ENCODE results near the gene PCDHA11. TPM values are rescaled to one million over a fixed set of nuclear protein-coding genes. Genes with fewer than 3 reads are reported as not detected.
"Not testable (repeated sequence)": the region's sequence is repeated elsewhere in the genome, so short reads cannot be mapped to it uniquely, and the experiment has no call there.

Gene PCDHA11, protein sequence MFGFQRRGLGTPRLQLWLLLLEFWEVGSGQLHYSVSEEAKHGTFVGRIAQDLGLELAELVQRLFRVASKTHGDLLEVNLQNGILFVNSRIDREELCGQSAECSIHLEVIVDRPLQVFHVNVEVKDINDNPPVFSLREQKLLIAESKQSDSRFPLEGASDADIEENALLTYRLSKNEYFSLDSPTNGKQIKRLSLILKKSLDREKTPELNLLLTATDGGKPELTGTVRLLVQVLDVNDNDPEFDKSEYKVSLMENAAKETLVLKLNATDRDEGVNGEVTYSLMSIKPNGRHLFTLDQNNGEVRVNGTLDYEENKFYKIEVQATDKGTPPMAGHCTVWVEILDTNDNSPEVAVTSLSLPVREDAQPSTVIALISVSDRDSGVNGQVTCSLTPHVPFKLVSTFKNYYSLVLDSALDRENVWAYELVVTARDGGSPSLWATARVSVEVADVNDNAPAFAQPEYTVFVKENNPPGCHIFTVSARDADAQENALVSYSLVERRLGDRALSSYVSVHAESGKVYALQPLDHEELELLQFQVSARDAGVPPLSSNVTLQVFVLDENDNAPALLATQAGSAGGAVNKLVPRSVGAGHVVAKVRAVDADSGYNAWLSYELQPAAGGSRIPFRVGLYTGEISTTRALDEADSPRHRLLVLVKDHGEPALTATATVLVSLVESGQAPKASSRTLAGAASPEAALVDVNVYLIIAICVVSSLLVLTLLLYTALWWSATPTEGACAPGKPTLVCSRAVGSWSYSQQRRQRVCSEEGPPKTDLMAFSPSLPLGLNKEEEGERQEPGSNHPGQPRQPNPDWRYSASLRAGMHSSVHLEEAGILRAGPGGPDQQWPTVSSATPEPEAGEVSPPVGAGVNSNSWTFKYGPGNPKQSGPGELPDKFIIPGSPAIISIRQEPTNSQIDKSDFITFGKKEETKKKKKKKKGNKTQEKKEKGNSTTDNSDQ
- 0.23 TPM for total RNA-seq

DNA sequence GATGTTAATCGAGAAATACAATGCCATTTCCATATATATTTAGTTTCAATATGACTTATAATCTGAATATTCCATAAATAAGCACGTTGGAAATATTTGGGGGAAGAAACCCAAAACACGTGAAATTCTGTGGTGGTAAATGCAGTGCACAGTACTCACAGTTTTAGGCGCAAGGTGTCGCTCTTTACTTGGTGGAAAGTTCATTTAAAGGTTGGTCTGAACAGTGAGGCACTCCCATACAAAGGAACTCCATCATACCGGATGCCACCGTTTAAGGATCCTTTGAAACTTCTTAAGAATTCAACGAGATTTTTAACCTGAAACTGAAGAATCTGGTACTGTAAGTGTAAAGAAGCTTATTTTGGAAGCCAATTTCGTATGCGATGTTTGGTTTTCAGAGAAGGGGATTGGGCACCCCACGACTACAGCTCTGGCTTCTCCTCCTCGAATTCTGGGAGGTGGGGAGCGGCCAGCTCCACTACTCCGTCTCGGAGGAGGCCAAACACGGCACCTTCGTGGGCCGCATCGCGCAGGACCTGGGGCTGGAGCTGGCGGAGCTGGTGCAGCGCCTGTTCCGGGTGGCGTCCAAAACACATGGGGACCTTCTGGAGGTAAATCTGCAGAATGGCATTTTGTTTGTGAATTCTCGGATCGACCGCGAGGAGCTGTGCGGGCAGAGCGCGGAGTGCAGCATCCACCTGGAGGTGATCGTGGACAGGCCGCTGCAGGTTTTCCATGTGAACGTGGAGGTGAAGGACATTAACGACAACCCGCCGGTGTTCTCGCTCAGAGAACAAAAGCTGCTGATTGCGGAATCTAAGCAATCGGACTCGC is at the start of gene PCDHA11:
TSS of gene PCDHA11 (plus strand) at position 237 of the 834 bp plus-strand sequence. CDS start at position 384, 147 bp downstream.
- no peak for DNase-seq (ENCODE audit: low spot score)
- peak; percentile 66 for ATAC-seq

DNA sequence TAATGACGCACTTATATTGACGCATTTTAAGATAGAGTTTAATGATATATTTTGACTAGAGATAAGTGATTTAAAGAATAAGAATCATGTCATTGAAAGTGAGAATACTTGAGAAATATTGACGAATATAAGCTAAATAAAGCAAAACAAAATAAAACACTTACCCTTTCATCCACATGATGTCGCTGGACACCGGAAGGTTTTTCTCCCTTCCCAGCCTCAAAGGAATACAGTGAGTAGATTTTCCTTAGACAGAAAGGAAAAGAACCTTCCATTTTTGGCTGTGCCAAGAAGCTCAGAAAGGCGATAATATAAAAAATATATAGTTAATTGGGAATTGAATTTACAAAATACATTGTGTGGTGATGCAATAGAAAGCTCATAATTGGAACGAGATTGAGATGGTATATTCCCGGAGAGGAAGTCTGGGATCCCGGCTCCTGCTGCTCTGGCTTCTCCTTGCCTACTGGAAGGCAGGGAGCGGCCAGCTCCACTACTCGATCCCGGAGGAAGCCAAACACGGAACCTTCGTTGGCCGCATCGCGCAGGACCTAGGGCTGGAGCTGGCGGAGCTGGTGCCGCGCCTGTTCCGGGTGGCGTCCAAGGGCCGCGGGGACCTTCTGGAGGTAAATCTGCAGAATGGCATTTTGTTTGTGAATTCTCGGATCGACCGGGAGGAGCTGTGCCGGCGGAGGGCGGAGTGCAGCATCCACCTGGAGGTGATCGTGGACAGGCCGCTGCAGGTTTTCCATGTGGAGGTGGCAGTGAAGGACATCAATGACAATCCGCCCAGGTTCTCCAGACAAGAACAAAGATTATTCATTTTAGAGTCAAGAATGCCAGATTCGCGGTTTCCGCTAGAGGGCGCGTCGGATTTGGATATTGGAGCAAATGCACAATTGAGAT is 47.1 kb upstream of the PCDHA11 start, which contains the start of gene PCDHA5:
TSS of gene PCDHA5 (plus strand) at position 239 of the 906 bp plus-strand sequence.
- DNase-seq (ENCODE audit: low spot score) (no peak), ATAC-seq (no peak)

DNA sequence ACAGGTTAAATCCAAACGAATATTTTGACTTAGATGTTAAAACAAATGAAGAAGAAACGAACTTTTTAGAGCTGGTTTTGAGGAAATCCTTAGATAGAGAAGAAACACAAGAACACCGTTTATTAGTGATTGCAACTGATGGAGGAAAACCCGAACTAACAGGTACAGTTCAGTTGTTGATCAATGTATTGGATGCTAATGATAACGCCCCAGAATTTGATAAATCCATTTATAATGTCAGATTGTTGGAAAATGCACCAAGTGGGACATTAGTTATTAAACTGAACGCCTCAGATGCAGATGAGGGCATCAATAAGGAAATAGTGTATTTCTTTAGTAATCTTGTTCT is 46.5 kb upstream of the PCDHA11 start:
- ATAC-seq (no peak), DNase-seq (ENCODE audit: low spot score) (no peak)

DNA sequence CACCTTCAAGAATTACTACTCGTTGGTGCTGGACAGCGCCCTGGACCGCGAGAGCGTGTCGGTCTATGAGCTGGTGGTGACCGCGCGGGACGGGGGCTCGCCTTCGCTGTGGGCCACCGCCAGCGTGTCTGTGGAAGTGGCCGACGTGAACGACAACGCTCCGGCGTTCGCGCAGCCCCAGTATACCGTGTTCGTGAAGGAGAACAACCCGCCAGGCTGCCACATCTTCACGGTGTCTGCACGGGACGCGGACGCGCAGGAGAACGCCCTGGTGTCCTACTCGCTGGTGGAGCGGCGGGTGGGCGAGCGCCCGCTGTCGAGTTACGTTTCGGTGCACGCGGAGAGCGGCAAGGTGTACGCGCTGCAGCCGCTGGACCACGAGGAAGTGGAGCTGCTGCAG is 45.8 kb upstream of the PCDHA11 start:
- ATAC-seq; DNase-seq (ENCODE audit: low spot score): not testable (repeated sequence)

DNA sequence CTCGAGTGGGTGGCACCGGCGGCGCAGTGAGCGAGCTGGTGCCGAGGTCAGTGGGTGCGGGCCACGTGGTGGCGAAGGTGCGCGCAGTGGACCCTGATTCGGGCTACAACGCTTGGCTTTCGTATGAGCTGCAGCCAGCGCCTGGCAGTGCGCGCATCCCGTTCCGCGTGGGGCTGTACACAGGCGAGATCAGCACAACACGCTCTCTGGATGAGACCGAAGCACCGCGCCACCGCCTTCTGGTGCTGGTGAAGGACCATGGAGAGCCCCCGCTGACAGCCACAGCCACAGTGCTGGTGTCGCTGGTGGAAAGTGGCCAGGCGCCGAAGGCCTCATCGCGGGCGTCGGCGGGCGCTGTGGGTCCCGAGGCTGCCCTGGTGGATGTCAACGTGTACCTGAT is 45.3 kb upstream of the PCDHA11 start:
- no peak for DNase-seq (ENCODE audit: low spot score)
- ATAC-seq, result no peak

DNA sequence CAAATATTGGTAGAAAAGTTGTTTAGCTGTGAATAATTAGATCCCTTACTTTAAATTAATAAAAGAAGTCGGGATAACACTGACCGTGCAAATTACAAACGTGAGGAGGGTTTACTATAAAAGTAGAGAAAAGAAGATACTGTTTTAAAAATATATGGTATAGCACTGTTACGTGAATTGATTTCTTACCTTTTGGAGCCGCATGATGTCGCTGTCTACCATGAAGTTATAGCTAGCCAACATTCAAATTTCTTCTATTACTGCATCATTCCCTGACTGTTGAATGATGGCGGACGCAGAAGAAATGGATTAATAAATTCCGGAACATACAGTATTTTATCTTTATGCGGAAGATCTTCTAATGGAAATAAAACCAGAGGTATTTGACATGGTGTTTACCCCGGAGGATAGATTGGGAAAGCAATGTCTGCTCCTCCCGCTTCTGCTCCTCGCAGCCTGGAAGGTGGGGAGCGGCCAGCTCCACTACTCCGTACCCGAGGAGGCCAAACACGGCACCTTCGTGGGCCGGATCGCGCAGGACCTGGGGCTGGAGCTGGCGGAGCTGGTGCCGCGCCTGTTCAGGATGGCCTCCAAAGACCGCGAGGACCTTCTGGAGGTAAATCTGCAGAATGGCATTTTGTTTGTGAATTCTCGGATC is 40.9 kb upstream of the PCDHA11 start, which contains the start of gene PCDHA6:
TSS of gene PCDHA6 (plus strand) at position 257 of the 658 bp plus-strand sequence. CDS start at position 389, 132 bp downstream.
- ATAC-seq (no peak), DNase-seq (ENCODE audit: low spot score) (no peak)

DNA sequence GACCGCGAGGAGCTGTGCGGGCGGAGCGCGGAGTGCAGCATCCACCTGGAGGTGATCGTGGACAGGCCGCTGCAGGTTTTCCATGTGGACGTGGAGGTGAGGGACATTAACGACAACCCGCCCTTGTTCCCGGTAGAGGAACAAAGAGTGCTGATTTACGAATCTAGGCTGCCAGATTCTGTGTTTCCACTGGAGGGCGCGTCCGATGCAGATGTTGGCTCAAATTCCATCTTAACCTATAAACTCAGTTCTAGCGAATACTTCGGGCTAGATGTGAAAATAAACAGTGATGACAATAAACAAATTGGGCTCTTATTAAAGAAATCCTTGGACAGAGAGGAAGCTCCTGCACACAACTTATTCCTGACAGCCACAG is 40.4 kb upstream of the PCDHA11 start:
- ATAC-seq (no peak), DNase-seq (ENCODE audit: low spot score) (no peak)

DNA sequence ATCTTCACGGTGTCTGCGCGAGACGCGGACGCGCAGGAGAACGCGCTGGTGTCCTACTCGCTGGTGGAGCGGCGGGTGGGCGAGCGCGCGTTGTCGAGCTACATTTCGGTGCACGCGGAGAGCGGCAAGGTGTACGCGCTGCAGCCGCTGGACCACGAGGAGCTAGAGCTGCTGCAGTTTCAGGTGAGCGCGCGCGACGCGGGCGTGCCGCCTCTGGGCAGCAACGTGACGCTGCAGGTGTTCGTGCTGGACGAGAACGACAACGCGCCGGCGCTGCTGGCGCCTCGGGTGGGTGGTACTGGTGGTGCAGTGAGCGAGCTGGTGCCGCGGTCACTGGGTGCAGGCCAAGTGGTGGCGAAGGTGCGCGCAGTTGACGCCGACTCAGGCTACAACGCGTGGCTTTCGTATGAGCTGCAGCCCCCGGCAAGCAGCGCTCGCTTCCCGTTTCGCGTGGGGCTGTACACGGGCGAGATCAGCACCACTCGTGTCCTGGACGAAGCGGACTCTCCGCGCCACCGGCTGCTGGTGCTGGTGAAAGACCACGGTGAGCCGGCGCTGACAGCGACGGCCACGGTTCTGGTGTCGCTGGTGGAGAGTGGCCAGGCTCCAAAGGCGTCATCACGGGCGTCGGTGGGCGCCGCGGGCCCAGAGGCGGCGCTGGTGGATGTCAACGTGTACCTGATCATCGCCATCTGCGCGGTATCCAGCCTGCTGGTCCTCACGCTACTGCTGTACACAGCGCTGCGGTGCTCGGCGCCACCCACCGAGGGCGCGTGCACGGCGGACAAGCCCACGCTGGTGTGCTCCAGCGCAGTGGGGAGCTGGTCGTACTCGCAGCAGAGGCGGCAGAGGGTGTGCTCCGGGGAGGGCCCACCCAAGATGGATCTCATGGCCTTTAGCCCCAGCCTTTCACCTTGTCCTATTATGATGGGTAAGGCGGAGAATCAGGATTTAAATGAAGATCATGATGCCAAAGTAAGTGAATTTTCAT is 39.0 kb upstream of the PCDHA11 start:
- not testable (repeated sequence) for ATAC-seq; DNase-seq (ENCODE audit: low spot score)

DNA sequence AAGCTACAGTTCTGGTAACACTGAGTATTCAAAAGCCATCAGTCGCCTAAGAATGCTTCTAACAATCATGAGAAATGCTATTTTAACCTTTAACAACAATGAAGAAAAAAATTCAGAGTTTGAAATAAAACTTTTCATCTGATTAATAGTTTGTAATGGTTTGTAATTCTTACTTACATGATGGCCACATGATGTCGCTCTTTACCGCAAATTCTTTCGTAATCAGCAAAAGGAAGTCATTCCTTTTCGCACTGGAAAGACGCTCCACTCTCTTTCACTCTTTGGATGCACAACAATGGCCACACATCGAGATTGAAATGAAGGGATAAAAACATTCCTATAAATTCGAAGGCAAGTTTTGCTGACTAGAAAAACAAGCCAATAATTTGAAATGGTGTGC is 34.8 kb upstream of the PCDHA11 start, which contains the start of gene PCDHA7:
TSS of gene PCDHA7 (plus strand) at position 277 of the 400 bp plus-strand sequence. CDS start at position 392, 115 bp downstream.
- no peak for ATAC-seq
- DNase-seq (ENCODE audit: low spot score), result no peak

DNA sequence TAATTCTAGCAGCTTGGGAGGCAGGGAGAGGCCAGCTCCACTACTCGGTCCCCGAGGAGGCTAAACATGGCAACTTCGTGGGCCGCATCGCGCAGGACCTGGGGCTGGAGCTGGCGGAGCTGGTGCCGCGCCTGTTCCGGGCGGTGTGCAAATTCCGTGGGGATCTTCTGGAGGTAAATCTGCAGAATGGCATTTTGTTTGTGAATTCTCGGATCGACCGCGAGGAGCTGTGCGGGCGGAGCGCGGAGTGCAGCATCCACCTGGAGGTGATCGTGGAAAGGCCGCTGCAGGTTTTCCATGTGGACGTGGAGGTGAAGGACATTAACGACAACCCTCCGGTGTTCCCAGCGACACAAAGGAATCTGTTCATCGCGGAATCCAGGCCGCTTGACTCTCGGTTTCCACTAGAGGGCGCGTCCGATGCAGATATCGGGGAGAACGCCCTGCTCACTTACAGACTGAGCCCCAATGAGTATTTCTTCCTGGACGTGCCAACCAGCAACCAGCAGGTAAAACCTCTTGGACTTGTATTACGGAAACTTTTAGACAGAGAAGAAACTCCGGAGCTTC is 34.2 kb upstream of the PCDHA11 start:
- ATAC-seq, result not testable (repeated sequence)

DNA sequence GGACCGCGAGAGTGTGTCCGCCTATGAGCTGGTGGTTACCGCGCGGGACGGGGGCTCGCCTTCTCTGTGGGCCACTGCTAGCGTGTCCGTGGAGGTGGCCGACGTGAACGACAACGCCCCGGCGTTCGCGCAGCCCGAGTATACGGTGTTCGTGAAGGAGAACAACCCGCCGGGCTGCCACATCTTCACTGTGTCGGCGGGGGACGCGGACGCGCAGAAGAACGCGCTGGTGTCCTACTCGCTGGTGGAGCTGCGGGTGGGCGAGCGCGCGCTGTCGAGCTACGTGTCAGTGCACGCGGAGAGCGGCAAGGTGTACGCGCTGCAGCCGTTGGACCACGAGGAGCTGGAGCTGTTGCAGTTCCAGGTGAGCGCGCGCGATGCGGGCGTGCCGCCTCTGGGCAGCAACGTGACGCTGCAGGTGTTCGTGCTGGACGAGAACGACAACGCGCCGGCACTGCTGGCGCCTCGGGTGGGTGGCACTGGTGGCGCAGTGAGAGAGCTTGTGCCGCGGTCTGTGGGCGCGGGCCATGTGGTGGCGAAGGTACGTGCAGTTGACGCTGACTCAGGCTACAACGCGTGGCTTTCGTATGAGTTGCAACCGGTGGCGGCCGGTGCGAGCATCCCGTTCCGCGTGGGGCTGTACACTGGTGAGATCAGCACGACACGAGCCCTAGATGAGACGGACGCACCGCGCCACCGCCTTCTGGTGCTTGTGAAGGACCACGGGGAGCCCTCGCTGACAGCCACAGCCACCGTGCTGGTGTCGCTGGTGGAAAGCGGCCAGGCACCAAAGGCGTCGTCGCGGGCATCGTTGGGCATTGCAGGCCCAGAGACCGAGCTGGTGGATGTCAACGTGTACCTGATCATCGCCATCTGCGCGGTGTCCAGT is 32.9 kb upstream of the PCDHA11 start:
- DNase-seq (ENCODE audit: low spot score) (no peak), ATAC-seq (no peak)

More for the DNA sequence above, 34.2 kb upstream of the PCDHA11 start:
- not testable (repeated sequence) for DNase-seq (ENCODE audit: low spot score)

DNA sequence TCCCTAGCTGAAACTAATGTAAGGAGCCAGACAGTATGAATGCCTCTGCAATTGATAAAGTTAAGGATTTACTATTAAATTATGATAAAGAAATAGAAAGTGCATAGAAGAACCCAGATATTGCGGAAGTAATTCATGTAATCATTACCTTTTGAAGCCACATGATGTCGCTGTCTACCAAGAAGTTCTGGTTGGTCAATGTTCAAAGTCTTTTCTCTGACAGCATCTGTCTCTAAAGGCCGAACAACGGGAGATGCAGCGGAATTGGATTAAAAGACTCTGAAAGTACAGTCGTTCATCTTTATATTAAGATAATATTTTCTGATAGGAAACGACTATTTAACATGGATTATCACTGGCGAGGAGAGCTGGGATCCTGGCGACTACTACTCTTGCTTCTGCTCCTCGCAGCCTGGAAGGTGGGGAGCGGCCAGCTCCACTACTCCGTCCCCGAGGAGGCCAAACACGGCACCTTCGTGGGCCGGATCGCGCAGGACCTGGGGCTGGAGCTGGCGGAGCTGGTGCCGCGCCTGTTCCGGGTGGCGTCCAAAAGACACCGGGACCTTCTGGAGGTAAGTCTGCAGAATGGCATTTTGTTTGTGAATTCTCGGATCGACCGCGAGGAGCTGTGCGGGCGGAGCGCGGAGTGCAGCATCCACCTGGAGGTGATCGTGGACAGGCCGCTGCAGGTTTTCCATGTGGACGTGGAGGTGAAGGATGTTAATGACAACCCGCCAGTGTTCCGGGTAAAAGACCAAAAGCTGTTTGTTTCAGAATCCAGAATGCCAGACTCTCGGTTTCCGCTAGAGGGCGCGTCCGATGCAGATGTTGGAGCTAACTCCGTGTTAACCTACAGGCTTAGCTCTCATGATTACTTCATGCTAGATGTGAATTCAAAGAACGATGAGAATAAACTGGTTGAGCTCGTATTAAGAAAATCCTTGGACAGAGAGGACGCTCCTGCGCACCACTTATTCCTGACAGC is 27.5 kb upstream of the PCDHA11 start, which contains the start of gene PCDHA8:
TSS of gene PCDHA8 (plus strand) at position 210 of the 985 bp plus-strand sequence. CDS start at position 345, 135 bp downstream.
- DNase-seq (ENCODE audit: low spot score) (no peak), ATAC-seq (no peak)

DNA sequence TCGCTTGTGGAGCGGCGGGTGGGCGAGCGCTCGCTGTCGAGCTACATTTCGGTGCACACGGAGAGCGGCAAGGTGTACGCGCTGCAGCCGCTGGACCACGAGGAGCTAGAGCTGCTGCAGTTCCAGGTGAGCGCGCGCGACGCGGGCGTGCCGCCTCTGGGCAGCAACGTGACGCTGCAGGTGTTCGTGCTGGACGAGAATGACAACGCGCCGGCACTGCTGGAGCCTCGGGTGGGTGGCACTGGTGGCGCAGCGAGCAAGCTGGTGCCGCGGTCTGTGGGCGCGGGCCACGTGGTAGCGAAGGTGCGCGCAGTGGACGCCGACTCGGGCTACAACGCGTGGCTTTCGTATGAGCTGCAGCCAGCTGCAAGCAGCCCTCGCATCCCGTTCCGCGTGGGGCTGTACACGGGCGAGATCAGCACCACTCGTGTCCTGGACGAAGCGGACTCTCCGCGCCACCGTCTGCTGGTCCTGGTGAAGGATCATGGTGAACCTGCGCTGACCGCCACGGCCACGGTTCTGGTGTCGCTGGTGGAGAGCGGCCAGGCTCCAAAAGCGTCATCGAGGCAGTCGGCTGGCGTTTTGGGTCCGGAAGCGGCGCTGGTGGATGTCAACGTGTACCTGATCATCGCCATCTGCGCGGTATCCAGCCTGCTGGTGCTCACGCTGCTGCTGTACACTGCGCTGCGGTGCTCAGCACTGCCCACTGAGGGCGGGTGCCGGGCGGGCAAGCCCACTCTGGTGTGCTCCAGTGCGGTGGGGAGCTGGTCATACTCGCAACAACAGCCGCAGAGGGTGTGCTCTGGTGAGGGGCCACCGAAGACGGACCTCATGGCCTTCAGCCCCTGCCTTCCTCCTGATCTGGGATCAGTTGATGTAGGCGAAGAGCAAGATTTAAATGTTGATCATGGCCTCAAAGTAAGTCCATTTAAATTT is 25.7 kb upstream of the PCDHA11 start:
- ATAC-seq, result no peak
- no peak for DNase-seq (ENCODE audit: low spot score)

Data from left lobe of liver (tissue), 2 donors.